ENCODE measurements around the gene CCDC124.

- no peak for TF ChIP-seq CTCF (conservative IDR thresholded peaks at IDR 0.05 in 1 of 2, IDR thresholded peaks at IDR 0.05 in 1 of 2; ENCODE audit: low read depth in 1 of 2, low read length in 2 of 2)
- no peak for TF ChIP-seq EZH2 (IDR thresholded peaks at IDR 0.05; ENCODE audit: low read length, missing control alignments)
Measured at GRCh38 chr19:17981611-17982010, 48.8 kb downstream of the CCDC124 start.

All from fibroblast of lung (primary cell).